HepG2 (cell line): ENCODE data around the gene ARHGAP15.

Experiments used
- HNF4A ChIP-seq: sonication (generic); formaldehyde crosslinking; IDR thresholded peaks from 2 replicates; pipeline ENCODE4 v1.4.0; 2020; ENCODE audit warnings: missing genetic modification reagents
- SETDB1 ChIP-seq: sonication (generic); formaldehyde crosslinking; IDR thresholded peaks from 2 replicates; pipeline ENCODE4 v1.5.1; 2020; ENCODE audit warnings: missing genetic modification reagents, mild to moderate bottlenecking, borderline replicate concordance

- no peak for TF ChIP-seq HNF4A (CRISPR knock-in tag)
- TF ChIP-seq SETDB1, result no peak
Observed at GRCh38 chr2:143210446-143210819, 81.2 kb downstream of the ARHGAP15 start.
